HG02885 (cell line): Measurements from ENCODE around the gene RPS19BP1.

Experiments used
- ATAC-seq: cut with Tn5 transposase; IDR thresholded peaks from one replicate; pipeline ENCODE4 v1.9.1; 2021; ENCODE audit warnings: mild to moderate bottlenecking; ENCODE audit not compliant: unreplicated experiment, poor library complexity

Gene RPS19BP1

DNA sequence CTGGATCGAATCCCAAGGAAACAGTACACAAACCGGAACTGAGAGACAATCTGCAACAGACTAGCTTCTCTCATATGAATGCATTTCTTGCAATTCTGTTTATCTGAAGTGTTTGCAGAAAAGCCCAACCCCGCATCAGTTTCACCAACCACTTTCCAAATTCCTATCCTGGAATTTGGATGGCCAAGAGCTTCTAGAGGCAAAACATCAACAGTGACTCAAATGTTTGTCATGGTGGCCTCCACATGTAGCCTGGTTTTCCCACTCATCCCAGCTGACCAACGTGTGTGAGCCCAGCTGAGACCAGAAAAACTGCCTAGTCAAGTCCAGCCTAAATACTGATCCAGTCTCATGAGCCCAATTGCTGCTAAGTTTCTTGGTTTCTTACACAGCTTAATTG is 38.8 kb downstream of the RPS19BP1 start:
- no peak for ATAC-seq

DNA sequence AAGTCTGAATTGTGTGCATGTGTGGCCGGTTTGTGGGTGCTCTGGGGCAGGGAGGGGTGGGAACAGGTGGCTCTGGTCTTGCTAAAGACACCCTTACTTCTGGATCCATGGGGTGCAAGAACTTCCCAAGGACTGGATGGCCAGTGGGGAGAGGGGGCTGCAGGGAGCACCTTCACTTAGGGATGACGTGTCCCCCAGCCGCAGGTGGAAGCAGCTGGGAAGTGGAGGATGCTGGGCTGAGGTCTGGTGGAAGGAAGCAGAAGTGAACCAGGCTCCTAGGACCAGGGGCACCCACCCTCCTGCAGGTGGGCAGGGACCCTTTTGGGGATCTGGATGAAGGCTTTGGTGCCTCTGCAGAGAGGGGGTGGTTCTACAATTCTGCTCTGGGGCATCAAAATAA is 40.4 kb downstream of the RPS19BP1 start:
- ATAC-seq: no peak

DNA sequence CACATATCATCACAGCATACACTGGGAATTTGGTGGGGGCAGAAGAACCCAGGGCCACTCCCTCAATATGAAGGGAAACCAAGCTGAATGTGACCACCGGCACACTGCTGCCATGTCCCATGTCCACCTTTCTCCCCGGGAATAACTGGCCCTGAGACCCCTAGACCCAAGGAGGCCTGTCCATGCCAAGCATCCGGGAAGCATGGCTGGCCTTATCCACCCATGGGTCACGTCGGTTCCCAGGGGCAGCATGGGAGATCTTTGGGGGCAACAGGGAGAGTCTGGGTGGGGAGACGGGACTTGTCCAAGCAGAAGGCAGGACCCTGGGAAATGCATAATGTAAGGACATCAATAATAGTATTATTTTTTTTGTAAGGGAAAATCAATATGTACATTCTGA is 40.9 kb downstream of the RPS19BP1 start:
- ATAC-seq: no peak

DNA sequence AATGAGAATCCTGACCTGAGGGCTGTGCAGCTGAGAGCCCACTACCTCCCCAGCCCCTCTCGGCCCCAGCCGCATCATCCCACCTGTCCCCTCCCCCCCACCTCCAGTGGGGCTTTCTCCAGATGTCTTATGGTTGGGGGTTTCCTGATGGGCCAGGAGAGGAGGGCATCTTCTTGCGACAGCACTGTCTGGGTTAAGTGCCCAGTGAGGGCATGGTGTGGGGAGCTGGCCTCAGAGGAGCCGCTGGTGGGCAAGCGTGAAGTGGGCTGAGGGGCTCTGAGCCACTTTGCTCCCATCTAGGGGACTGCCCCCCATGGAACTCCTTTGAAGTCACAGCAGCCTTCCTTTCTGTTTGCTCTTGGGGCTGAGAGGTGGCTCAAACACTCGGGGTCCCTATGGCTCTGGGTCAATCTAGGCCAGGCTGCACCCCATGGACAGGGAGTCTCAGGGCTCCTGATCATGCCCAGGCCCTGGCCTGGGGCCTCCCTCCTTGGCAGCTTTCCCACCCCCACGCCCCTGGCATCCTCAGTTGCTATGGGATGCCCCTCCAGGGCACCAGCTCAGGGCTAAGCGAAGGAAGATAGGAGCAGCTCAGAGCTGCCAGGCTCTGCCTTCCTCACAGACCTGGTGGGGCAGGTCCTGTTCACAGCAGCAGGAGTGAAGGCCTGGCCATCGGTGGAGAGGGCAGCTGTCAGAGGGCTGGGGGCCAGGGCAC is 41.4 kb downstream of the RPS19BP1 start:
- ATAC-seq: no peak

DNA sequence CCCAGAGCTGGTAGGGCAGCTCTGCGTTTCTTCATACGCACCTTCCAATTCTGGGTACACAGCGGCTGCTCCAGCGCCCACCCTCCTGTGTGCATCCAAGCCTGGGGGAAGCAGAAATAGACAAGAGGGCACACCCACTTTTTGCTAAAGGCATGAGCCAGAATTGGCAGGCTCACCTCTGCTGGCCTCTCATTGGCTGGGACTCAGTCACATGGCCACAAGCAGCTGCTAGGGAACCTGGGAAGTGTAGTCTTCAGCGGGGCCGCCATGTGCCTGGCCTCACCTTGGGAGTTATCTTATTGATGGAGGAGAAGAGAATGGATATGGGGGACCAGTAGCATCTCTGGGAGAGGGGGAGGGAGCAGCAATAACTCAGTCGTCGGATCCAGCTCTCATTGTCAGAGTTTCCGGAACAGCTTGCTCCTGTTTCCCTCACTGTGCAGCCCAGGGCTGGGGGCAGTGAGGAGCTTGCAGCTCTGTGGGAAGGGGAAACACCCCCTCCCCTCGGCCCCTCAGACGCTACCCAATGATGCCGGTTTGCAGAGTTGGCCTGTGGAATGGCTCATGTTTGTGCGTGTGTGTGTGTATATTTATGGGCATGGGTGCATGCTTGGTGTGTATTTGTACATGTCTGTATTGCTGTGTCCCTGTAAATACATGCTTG is 42.3 kb downstream of the RPS19BP1 start:
- peak; percentile 74 for ATAC-seq

DNA sequence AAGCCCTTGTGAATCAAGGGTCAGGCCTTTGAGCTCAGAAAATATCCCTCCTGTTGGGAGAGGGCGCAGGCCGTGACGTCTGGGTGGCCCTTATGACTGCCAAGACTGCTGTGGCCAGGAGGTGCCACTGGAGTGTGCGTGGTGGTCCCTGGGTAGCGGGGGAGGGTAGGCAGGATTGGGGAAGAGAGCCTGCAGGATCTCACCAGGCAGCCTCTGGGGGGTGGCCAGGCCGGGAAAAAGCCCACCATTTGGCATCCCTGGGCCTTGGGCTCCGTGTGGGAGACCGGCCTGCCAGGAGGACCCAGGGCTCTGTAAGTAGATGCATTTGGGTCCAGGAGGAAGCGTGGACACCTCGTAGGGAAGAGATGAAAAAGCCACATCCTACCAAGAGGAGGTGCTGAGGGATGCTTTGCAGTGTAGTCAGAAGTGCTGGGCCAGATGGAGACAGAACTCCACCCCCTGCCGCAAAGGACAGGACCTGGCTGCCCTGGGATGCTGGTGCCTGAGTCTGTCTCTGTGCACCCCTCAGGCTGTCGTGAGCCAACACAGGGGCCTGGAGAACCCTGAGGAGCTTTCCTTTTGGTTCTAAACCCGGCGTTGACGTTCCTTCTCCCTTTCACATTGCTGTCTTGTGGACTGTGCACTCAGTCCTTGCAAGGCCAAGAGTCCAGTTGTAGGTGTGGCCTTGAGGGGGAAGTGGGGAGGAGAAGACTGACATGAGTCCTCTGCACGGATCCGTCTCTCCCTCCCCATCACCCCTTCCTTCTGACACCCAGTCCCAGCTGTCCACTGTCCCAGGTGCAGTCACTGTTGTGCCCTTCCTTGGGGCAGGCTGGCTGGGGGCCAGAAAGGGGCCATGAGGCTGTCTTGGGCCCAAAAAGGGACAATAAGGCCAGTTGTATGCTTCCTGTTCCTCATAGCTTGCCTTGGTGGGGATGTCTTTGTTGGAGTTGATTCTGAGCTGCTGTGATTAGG is 43.2 kb downstream of the RPS19BP1 start:
- ATAC-seq: no peak

DNA sequence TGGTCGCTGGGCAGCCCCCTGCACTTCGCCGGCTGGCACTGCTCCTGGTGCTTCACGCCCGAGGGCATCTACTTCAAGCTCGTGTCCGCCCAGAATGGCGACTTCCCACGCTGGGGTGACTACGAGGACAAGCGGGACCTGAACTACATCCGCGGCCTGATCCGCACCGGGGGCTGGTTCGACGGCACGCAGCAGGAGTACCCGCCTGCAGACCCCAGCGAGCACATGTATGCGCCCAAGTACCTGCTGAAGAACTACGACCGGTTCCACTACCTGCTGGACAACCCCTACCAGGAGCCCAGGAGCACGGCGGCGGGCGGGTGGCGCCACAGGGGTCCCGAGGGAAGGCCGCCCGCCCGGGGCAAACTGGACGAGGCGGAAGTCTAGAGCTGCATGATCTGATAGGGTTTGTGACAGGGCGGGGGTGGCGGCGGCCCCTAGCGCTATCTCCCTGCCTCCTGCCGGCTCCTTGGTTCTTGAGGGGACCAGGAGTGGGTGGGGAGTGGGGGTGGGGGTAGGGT is 43.9 kb downstream of the RPS19BP1 start:
- ATAC-seq: no peak

DNA sequence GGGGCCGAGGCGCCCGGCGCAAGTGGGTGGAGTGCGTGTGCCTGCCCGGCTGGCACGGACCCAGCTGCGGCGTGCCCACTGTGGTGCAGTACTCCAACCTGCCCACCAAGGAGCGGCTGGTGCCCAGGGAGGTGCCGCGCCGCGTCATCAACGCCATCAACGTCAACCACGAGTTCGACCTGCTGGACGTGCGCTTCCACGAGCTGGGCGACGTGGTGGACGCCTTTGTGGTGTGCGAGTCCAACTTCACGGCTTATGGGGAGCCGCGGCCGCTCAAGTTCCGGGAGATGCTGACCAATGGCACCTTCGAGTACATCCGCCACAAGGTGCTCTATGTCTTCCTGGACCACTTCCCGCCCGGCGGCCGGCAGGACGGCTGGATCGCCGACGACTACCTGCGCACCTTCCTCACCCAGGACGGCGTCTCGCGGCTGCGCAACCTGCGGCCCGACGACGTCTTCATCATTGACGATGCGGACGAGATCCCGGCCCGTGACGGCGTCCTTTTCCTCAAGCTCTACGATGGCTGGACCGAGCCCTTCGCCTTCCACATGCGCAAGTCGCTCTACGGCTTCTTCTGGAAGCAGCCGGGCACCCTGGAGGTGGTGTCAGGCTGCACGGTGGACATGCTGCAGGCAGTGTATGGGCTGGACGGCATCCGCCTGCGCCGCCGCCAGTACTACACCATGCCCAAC is 44.6 kb downstream of the RPS19BP1 start:
- no peak for ATAC-seq

DNA sequence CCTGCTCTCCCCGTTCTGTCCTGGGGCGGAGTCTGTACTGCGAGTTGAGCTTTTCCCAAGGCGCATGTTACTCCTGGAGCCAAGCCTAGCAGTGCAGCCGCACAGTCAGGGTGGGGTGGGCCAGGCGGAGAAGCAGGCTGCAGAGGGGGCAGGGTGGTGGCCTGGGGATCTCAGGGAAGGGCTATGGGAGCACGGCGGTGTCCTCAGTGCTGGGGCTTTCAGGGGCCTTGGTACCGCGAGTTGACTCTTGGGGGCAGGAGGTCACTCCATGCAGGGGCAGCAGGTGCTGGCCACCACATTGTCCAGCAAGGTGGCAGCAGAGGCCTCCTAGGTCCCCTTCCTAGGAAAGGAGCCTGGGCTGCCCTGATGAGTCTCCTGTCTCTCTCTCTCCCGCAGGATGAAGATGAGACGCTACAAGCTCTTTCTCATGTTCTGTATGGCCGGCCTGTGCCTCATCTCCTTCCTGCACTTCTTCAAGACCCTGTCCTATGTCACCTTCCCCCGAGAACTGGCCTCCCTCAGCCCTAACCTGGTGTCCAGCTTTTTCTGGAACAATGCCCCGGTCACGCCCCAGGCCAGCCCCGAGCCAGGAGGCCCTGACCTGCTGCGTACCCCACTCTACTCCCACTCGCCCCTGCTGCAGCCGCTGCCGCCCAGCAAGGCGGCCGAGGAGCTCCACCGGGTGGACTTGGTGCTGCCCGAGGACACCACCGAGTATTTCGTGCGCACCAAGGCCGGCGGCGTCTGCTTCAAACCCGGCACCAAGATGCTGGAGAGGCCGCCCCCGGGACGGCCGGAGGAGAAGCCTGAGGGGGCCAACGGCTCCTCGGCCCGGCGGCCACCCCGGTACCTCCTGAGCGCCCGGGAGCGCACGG is 45.4 kb downstream of the RPS19BP1 start:
- ATAC-seq: no peak

DNA sequence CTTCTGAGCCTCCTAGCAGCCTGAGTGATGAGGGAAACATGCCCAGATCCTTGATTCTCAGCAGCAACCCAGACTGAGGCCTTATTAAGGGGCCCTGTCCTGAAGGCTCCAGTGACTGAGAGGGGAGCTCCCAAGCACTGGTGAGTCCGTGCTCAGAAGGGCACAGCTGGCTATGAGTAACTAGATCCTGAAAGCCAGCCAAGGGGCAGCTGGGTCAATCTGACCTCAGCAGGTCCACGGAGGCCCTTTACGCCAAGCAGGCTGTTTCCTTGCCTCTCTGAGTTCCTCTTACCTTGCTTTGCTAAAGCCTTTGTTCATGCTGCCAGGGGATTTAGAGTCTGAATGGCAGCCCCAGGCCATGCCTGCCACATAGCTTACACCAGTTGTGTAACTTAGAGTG is 49.8 kb downstream of the RPS19BP1 start:
- no peak for ATAC-seq

DNA sequence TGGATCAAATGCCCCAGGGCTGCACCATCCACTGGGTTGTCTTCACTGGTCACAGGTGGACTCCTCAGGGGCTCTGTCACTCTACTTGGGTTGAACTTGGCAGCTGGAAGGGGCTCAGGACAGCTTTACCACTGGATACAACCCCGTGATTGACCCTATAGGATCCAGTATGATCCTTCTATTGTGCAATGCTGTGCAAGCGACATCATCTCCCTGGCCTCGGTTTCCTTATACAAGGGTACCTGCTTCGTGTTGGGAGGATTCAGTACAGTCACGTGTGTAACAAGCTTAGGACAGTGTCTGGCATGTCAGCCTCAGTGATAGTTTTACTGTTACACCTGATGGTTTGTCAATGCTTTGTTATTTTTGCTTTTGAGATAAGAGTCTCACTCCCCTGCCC is 51.0 kb downstream of the RPS19BP1 start:
- ATAC-seq: no peak

DNA sequence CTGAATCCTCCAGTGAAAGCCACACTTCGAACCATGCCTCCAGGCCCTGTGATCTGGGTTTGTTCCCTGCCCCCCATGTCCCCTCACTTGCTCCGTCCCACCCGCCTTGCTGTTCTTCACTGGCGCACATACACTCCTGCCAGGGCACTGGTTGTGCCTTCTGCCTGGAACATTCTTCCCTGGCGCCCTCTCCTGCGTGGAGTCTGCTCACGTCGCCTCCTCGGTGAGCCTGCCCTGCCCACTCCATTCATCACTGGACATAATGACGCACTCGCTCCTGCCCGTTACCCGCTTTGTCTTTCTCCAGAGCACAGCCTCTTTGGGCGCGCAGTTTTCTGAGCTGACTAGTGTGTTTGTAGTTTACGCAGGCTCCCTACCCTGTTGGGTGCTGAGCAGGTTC is 51.5 kb downstream of the RPS19BP1 start:
- ATAC-seq: no peak

DNA sequence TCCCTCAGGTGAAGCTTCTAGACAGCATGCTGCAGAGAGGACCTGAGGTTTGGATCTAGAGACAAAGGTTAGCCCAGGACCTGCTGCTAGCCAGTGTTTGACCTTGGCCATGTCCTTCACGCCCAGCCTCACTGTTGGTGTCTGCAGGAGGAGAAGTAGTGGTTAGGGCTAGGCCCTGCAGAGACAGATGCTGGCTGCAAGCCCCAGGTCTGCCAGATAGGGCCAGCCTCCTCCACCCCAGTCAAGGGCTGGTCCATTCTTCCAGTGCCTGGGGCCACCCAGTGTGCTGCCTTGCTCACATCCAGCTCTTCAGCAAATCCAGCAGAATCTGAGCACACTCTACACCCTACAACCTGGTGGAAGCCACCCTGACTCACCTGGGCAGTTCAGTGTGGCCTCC is 52.0 kb downstream of the RPS19BP1 start:
- no peak for ATAC-seq

DNA sequence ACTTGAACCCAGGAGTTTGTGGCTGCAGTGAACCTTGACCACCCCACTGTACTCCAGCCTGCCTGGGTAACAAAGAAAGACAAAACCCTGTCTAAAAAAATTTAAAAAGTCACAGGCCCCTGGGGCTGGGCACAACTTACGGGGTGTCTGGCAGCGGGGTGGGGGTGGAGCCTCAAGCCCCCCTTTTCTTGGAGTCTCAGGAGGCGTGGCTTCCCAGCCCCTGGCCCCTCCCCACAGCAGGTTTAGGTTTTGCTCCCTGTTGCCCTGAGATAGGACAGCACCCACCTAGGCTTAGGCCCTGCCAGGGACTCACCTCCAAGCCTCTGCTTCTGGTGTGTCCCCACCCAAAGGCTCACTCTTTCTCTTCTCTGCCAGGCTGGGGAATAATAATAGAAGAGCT is 53.3 kb downstream of the RPS19BP1 start:
- no peak for ATAC-seq
